HT-29 (cell line): ENCODE measurements around the gene ZNF407. TPM values are rescaled to one million over a fixed set of nuclear protein-coding genes. Genes with fewer than 3 reads are reported as not detected.

Experiments
- DNase-seq: peaks from one replicate; pipeline ENCODE4 v3.0.0-alpha.2; 2015; ENCODE audit warnings: low spot score
- total RNA-seq: library from RNA; depleted of rRNA; stranded (reverse); fragments of >200 nt; shearing (Covaris generic); gene quantifications from 2 replicates; pipeline ENCODE4 v1.2.3, GENCODE V29; 2014

The ZNF407 gene
- total RNA-seq, 1 experiment from 2014 or later, result 10.1 TPM

- no peak for DNase-seq
Observed at GRCh38 chr18:74996996-74997395, 399.3 kb downstream of the ZNF407 start.

GRCh38 chr18:75000920-75001319 lies 403.2 kb downstream of the ZNF407 start:
- no peak for DNase-seq

GRCh38 chr18:75003039-75003438 lies 405.4 kb downstream of the ZNF407 start:
- DNase-seq, result no peak

- no peak for DNase-seq
Observed at GRCh38 chr18:75003764-75004690, 406.4 kb downstream of the ZNF407 start.

- no peak for DNase-seq
Observed at GRCh38 chr18:75005626-75006025, 408.0 kb downstream of the ZNF407 start.

- no peak for DNase-seq
Observed at GRCh38 chr18:75008186-75008585, 410.5 kb downstream of the ZNF407 start.

- DNase-seq, result no peak
Observed at GRCh38 chr18:75009296-75009695, 411.6 kb downstream of the ZNF407 start.

- no peak for DNase-seq
Observed at GRCh38 chr18:75009878-75010277, 412.2 kb downstream of the ZNF407 start.

GRCh38 chr18:75010278-75010677 lies 412.6 kb downstream of the ZNF407 start:
- DNase-seq, result no peak

- no peak for DNase-seq
Observed at GRCh38 chr18:75010689-75011088, 413.0 kb downstream of the ZNF407 start.

- no peak for DNase-seq
Observed at GRCh38 chr18:75016025-75016717, 418.5 kb downstream of the ZNF407 start.

GRCh38 chr18:75023473-75023872 lies 425.8 kb downstream of the ZNF407 start:
- no peak for DNase-seq

GRCh38 chr18:75024871-75025270 lies 427.2 kb downstream of the ZNF407 start:
- DNase-seq, result no peak

GRCh38 chr18:75025573-75025972 lies 427.9 kb downstream of the ZNF407 start:
- DNase-seq, result no peak

GRCh38 chr18:75029481-75029880 lies 431.8 kb downstream of the ZNF407 start:
- DNase-seq, result no peak

GRCh38 chr18:75031717-75032317 lies 434.1 kb downstream of the ZNF407 start:
- no peak for DNase-seq

- DNase-seq, result no peak
Observed at GRCh38 chr18:75033516-75033915, 435.8 kb downstream of the ZNF407 start.

- no peak for DNase-seq
Observed at GRCh38 chr18:75034937-75035336, 437.3 kb downstream of the ZNF407 start.

- DNase-seq, result no peak
Observed at GRCh38 chr18:75035928-75036327, 438.3 kb downstream of the ZNF407 start.

- no peak for DNase-seq
Observed at GRCh38 chr18:75036917-75037688, 439.4 kb downstream of the ZNF407 start.

GRCh38 chr18:75037689-75037955 lies 440.0 kb downstream of the ZNF407 start:
- no peak for DNase-seq

GRCh38 chr18:75041586-75041985 lies 443.9 kb downstream of the ZNF407 start:
- DNase-seq, result peak; percentile 38
